Measurements from ENCODE around the gene FNDC3B. TPM values are rescaled to one million over a fixed set of nuclear protein-coding genes. Genes with fewer than 3 reads are reported as not detected.
A peak's percentile ranks its signal among the peaks of the same experiment; 100 is the strongest.

Gene FNDC3B
- total RNA-seq, 1 donor from 2014 or later, result 153 TPM

GRCh38 chr3:172173316-172174254, 134.2 kb downstream of the FNDC3B start:
- H3K27me3 ChIP-seq (ENCODE audit: low read depth), result no peaks in the 10 kb centered on the region
- no peak overlapping the region for H3K27ac ChIP-seq
- H3K36me3 ChIP-seq, result no peaks in the 10 kb centered on the region
- intact Hi-C loops (cut with DNase I), result no loop called here
- no peaks in the 10 kb centered on the region for H3K9me3 ChIP-seq
- no peak for TF ChIP-seq CTCF (IDR thresholded peaks at IDR 0.05)
- H3K4me3 ChIP-seq, result no peak overlapping the region
- ATAC-seq, result no peak
- DNase-seq, result no peak
- peaks cover 65% of the 10 kb centered on the region for H3K4me1 ChIP-seq

GRCh38 chr3:172174513-172175253, 135.3 kb downstream of the FNDC3B start:
- DNase-seq, result no peak
- no peak for ATAC-seq
- Histone ChIP-seq H3K4me1 (peaks cover 56% of the 10 kb centered on the region), H3K27ac (no peak overlapping the region), H3K4me3 (no peak overlapping the region), H3K9me3 (no peaks in the 10 kb centered on the region), H3K36me3 (no peaks in the 10 kb centered on the region), H3K27me3 (ENCODE audit: low read depth) (no peaks in the 10 kb centered on the region)
- TF ChIP-seq CTCF (IDR thresholded peaks at IDR 0.05), result no peak
- intact Hi-C loops (cut with DNase I), result no loop called here

- Histone ChIP-seq H3K9me3 (no peaks in the 10 kb centered on the region), H3K27ac (no peak overlapping the region), H3K4me1 (peaks cover 56% of the 10 kb centered on the region)
Observed at GRCh38 chr3:172175254-172175599, 135.8 kb downstream of the FNDC3B start.

GRCh38 chr3:172176061-172176770, 136.8 kb downstream of the FNDC3B start:
- DNase-seq, result no peak
- Histone ChIP-seq H3K4me1 (peaks cover 50% of the 10 kb centered on the region), H3K9me3 (no peaks in the 10 kb centered on the region), H3K27me3 (ENCODE audit: low read depth) (no peaks in the 10 kb centered on the region), H3K27ac (peak overlapping the region; percentile 3), H3K36me3 (no peaks in the 10 kb centered on the region), H3K4me3 (no peak overlapping the region)
- no peak for TF ChIP-seq CTCF (IDR thresholded peaks at IDR 0.05)
- intact Hi-C loops (cut with DNase I), result no loop called here
- peak in 1 of 2 donors; percentile 36 for ATAC-seq

More at GRCh38 chr3:172175254-172175599, 135.8 kb downstream of the FNDC3B start:
- Histone ChIP-seq H3K36me3 (no peaks in the 10 kb centered on the region), H3K27me3 (ENCODE audit: low read depth) (no peaks in the 10 kb centered on the region), H3K4me3 (no peak overlapping the region)
- DNase-seq, result no peak
- ATAC-seq, result no peak
- no peak for TF ChIP-seq CTCF (IDR thresholded peaks at IDR 0.05)
- intact Hi-C loops (cut with DNase I), result no loop called here

- ATAC-seq, result no peak
- intact Hi-C loops (cut with DNase I), result no loop called here
- no peak for TF ChIP-seq CTCF (IDR thresholded peaks at IDR 0.05)
- Histone ChIP-seq H3K27ac (no peak overlapping the region), H3K9me3 (no peaks in the 10 kb centered on the region), H3K36me3 (no peaks in the 10 kb centered on the region), H3K4me3 (no peak overlapping the region), H3K27me3 (ENCODE audit: low read depth) (no peaks in the 10 kb centered on the region), H3K4me1 (peaks cover 46% of the 10 kb centered on the region)
- no peak for DNase-seq
Observed at GRCh38 chr3:172177046-172177445, 137.7 kb downstream of the FNDC3B start.
